PC-9 (cell line): ENCODE data around the gene SLC22A4.

Source experiments
- EZH2 ChIP-seq: fragments of 200-600 bp; sonication (generic); IDR thresholded peaks from 2 replicates; pipeline ENCODE4 v1.8.0; 2017; ENCODE audit warnings: antibody characterized with exemption, low read depth
- TF ChIP-seq, protein P1 (sequence below): fragments of 200-600 bp; sonication (generic); conservative IDR thresholded peaks from 2 replicates; pipeline ENCODE4 v1.6.1; 2017; ENCODE audit warnings: mixed run types, antibody characterized with exemption, mild to moderate bottlenecking, moderate library complexity

DNA sequence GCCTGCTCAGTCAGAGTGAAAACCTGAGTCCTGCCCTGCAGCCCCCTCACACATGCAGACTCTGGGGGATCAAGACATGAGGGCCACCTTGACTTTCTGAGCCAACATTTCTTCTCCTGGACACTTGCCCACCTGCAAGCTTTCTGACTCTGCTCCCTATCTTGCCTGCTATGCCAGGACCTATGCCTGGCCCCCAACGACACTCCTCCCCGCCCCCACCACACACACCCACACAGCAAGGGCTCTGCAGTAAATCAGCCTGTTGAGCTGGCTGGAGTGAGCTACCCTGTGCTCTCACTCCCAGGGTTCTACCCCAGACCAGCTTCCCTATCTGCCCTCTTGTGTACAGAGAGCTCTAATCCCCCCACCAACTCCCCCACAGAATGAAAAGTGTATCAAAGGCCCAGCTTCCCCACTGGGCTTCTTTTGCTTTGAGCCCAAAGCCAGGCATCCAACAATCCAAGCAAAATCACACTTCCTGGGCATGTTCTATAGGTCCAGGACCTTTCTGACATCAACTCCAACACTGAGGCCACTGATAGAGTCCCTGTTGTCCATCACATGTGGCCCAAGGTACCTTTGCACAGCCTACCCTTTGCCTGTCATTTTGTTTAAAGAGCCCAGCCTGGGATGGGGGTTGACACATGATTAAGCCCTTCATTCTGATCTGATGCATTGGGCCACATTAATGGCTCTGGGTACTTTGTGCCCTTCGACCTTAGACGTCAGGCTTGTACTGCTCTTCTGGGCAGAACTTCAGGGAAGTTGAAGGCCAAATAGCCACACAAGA lies 29.5 kb upstream of the SLC22A4 start:
- TF ChIP-seq, protein P1, sequence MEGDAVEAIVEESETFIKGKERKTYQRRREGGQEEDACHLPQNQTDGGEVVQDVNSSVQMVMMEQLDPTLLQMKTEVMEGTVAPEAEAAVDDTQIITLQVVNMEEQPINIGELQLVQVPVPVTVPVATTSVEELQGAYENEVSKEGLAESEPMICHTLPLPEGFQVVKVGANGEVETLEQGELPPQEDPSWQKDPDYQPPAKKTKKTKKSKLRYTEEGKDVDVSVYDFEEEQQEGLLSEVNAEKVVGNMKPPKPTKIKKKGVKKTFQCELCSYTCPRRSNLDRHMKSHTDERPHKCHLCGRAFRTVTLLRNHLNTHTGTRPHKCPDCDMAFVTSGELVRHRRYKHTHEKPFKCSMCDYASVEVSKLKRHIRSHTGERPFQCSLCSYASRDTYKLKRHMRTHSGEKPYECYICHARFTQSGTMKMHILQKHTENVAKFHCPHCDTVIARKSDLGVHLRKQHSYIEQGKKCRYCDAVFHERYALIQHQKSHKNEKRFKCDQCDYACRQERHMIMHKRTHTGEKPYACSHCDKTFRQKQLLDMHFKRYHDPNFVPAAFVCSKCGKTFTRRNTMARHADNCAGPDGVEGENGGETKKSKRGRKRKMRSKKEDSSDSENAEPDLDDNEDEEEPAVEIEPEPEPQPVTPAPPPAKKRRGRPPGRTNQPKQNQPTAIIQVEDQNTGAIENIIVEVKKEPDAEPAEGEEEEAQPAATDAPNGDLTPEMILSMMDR: no peak
- no peak for TF ChIP-seq EZH2
